HepG2 (cell line): ENCODE results near the gene CES2. TPM values are rescaled to one million over a fixed set of nuclear protein-coding genes. Genes with fewer than 3 reads are reported as not detected.

ENCODE experiments used
- AGO2 ChIP-seq: fragments of 200-400 bp; formaldehyde crosslinking; optimal IDR thresholded peaks from 2 replicates; pipeline ENCODE3; 2017; ENCODE audit warnings: mild to moderate bottlenecking, low read depth, low read length, moderate library complexity
- ASH2L ChIP-seq: fragments of 300-600, 200-600 bp; sonication (generic); IDR thresholded peaks from 2 replicates; pipeline ENCODE4 v1.7.0; 2017; ENCODE audit warnings: low read depth, mild to moderate bottlenecking, moderate library complexity, mixed read lengths, low read length; ENCODE audit not compliant: insufficient read length
- ATF7 ChIP-seq, 2 experiments: fragments of 450-650 bp in 1 of 2; sonication (generic) in 1 of 2; formaldehyde crosslinking in 1 of 2; IDR thresholded peaks; 2 replicates each; pipeline versions ENCODE4 v1.4.0 to v1.6.1; 2016 to 2020; ENCODE audit warnings: antibody characterized with exemption in 1 of 2, mild to moderate bottlenecking in 1 of 2, missing genetic modification reagents in 1 of 2
- BCL6 ChIP-seq: IDR thresholded peaks from 2 replicates; pipeline ENCODE4 v1.6.1; 2016; ENCODE audit warnings: missing genetic modification reagents, missing compliant biosample characterization
- HNRNPLL ChIP-seq: fragments of 200-400 bp; formaldehyde crosslinking; IDR thresholded peaks from 2 replicates; pipeline ENCODE4 v1.6.1; 2017; ENCODE audit warnings: mild to moderate bottlenecking, low read depth, low read length; ENCODE audit not compliant: poor library complexity, severe bottlenecking
- HOXD1 ChIP-seq: sonication (generic); formaldehyde crosslinking; IDR thresholded peaks from 2 replicates; pipeline ENCODE4 v1.5.0; 2020; ENCODE audit warnings: missing genetic modification reagents
- KAT7 ChIP-seq: IDR thresholded peaks from 2 replicates; pipeline ENCODE4 v1.6.1; 2018; ENCODE audit warnings: borderline replicate concordance, missing compliant biosample characterization
- RORA ChIP-seq: sonication (generic); formaldehyde crosslinking; IDR thresholded peaks from 2 replicates; pipeline ENCODE4 v1.5.0; 2020; ENCODE audit warnings: mild to moderate bottlenecking, missing genetic modification reagents, moderate library complexity
- SRSF4 ChIP-seq: fragments of 200-400 bp; formaldehyde crosslinking; IDR thresholded peaks from one replicate; pipeline ENCODE4 v1.6.1; 2018; ENCODE audit warnings: mild to moderate bottlenecking, low read depth, low read length, moderate library complexity; ENCODE audit not compliant: poor library complexity, severe bottlenecking
- TAF1 ChIP-seq: sonication (generic); formaldehyde crosslinking; IDR thresholded peaks from 2 replicates; pipeline ENCODE4 v1.4.0; 2020; ENCODE audit warnings: missing genetic modification reagents
- ZBTB8A ChIP-seq: sonication (generic); formaldehyde crosslinking; IDR thresholded peaks from 2 replicates; pipeline ENCODE4 v1.4.0; 2020; ENCODE audit warnings: mild to moderate bottlenecking, low read depth, missing genetic modification reagents, borderline replicate concordance
- ZIK1 ChIP-seq: sonication (generic); formaldehyde crosslinking; IDR thresholded peaks from 2 replicates; pipeline ENCODE4 v1.5.0; 2020; ENCODE audit warnings: mild to moderate bottlenecking, low read depth, missing genetic modification reagents, borderline replicate concordance
- ZNF30 ChIP-seq: sonication (generic); formaldehyde crosslinking; IDR thresholded peaks from 2 replicates; pipeline ENCODE4 v1.5.0; 2020; ENCODE audit warnings: mild to moderate bottlenecking, missing genetic modification reagents
- ZNF367 ChIP-seq: sonication (generic); formaldehyde crosslinking; IDR thresholded peaks from 2 replicates; pipeline ENCODE4 v1.4.0; 2020; ENCODE audit warnings: missing genetic modification reagents, borderline replicate concordance
- ZNF775 ChIP-seq: sonication (generic); formaldehyde crosslinking; IDR thresholded peaks from 2 replicates; pipeline ENCODE4 v1.4.0; 2020; ENCODE audit warnings: missing genetic modification reagents, mild to moderate bottlenecking, moderate library complexity, borderline replicate concordance
- polyA plus RNA-seq, 8 experiments: library from polyadenylated mRNA; depleted of rRNA in 3 of 8; stranded (reverse) in 7 of 8; unstranded in 1 of 8; fragments of >200 nt; fragmentation: Illumina TruSeq in 4 of 8; extraction: Trizol in 4 of 8; gene quantifications; 2 replicates each; pipeline versions ENCODE4 v1.2.1 to v1.2.3, GENCODE V29; 2011 to 2016; ENCODE audit warnings: low read depth in 4 of 8, missing spikeins in 1 of 8, mixed read lengths in 1 of 8; ENCODE audit not compliant: insufficient read depth in 1 of 8
- total RNA-seq, 5 experiments: library from RNA; depleted of rRNA; stranded (reverse); fragments of >200 nt; fragmentation: Illumina TruSeq; extraction: Trizol; gene quantifications; 2 replicates each; pipeline ENCODE4 v1.2.3, GENCODE V29; 2016; ENCODE audit warnings: low read depth in 1 of 5
- TF ChIP-seq, protein P1 (sequence below): sonication (generic); formaldehyde crosslinking; IDR thresholded peaks from 2 replicates; pipeline ENCODE4 v1.4.0; 2020; ENCODE audit warnings: missing genetic modification reagents
- TF ChIP-seq, protein P2 (sequence below): sonication (generic); formaldehyde crosslinking; IDR thresholded peaks from 2 replicates; pipeline ENCODE4 v1.5.1; 2020; ENCODE audit warnings: mild to moderate bottlenecking, missing genetic modification reagents
- TF ChIP-seq, protein P3 (sequence below): sonication (generic); formaldehyde crosslinking; IDR thresholded peaks from 2 replicates; pipeline ENCODE4 v1.5.1; 2020; ENCODE audit warnings: missing genetic modification reagents, mild to moderate bottlenecking, borderline replicate concordance
- TF ChIP-seq, protein P4 (sequence below): sonication (generic); formaldehyde crosslinking; IDR thresholded peaks from 2 replicates; pipeline ENCODE4 v1.8.0; 2022; ENCODE audit warnings: mild to moderate bottlenecking, missing genetic modification reagents; ENCODE audit not compliant: insufficient replicate concordance

The CES2 gene
- total and polyA plus RNA-seq, 2 of the 13 experiments (the other 11 are each of a cell fraction or from before 2014, with no cell fraction given): 50.6 to 63.8 TPM

DNA sequence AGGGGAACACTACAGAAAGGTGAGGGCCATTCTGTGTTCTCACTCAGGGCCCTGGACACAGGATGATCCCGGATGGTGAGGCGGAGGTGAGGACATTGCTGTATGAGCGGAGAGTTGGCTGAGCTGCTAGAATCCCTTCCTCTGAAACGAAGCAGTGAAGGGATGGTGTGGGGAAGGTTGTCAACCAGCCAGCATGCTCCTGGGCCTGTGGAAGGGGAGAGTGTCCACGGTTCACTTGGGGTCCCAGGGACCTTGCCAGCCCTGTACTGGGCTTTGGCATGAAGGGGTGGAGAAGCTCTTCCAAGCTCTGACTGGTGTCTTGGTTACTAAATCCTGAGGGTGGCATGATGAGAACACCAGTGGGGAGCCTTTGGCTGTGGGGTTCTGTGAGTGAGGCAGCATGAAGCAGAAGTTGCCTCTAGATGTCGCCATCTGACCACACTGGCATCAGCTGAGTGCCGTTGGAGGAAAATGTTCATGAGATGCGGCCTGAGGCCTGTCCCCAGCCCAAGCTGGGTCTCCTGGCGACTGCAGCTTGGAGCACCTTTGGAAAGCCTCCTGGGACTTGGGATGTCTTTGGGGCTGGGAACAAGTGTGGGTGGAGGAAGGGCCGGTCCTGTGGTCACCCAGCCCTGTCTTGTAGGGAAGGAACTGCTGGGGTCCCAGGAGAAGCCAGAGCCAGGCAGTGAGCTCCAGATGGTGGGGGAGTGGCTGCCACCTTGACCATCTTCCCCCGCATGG, 40.2 kb upstream of the CES2 start (continued):
- TF ChIP-seq, protein P1, sequence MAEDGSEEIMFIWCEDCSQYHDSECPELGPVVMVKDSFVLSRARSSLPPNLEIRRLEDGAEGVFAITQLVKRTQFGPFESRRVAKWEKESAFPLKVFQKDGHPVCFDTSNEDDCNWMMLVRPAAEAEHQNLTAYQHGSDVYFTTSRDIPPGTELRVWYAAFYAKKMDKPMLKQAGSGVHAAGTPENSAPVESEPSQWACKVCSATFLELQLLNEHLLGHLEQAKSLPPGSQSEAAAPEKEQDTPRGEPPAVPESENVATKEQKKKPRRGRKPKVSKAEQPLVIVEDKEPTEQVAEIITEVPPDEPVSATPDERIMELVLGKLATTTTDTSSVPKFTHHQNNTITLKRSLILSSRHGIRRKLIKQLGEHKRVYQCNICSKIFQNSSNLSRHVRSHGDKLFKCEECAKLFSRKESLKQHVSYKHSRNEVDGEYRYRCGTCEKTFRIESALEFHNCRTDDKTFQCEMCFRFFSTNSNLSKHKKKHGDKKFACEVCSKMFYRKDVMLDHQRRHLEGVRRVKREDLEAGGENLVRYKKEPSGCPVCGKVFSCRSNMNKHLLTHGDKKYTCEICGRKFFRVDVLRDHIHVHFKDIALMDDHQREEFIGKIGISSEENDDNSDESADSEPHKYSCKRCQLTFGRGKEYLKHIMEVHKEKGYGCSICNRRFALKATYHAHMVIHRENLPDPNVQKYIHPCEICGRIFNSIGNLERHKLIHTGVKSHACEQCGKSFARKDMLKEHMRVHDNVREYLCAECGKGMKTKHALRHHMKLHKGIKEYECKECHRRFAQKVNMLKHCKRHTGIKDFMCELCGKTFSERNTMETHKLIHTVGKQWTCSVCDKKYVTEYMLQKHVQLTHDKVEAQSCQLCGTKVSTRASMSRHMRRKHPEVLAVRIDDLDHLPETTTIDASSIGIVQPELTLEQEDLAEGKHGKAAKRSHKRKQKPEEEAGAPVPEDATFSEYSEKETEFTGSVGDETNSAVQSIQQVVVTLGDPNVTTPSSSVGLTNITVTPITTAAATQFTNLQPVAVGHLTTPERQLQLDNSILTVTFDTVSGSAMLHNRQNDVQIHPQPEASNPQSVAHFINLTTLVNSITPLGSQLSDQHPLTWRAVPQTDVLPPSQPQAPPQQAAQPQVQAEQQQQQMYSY (CRISPR knock-in tag): no peak
- no peak for TF ChIP-seq TAF1 (CRISPR knock-in tag)
- TF ChIP-seq ZBTB8A (CRISPR knock-in tag): no peak
- no peak for TF ChIP-seq RORA (CRISPR knock-in tag)
- no peak for TF ChIP-seq HOXD1 (CRISPR knock-in tag)
- TF ChIP-seq ATF7 (IDR thresholded peaks at IDR 0.05): no peak
- TF ChIP-seq ATF7 (CRISPR knock-in tag; IDR thresholded peaks at IDR 0.05): no peak
- TF ChIP-seq AGO2: no peak
- TF ChIP-seq ZNF367 (CRISPR knock-in tag): no peak
- no peak for TF ChIP-seq ZIK1 (CRISPR knock-in tag)
- no peak for TF ChIP-seq KAT7 (CRISPR knock-in tag)
- peak; percentile 16 for TF ChIP-seq HNRNPLL
- TF ChIP-seq, protein P2, sequence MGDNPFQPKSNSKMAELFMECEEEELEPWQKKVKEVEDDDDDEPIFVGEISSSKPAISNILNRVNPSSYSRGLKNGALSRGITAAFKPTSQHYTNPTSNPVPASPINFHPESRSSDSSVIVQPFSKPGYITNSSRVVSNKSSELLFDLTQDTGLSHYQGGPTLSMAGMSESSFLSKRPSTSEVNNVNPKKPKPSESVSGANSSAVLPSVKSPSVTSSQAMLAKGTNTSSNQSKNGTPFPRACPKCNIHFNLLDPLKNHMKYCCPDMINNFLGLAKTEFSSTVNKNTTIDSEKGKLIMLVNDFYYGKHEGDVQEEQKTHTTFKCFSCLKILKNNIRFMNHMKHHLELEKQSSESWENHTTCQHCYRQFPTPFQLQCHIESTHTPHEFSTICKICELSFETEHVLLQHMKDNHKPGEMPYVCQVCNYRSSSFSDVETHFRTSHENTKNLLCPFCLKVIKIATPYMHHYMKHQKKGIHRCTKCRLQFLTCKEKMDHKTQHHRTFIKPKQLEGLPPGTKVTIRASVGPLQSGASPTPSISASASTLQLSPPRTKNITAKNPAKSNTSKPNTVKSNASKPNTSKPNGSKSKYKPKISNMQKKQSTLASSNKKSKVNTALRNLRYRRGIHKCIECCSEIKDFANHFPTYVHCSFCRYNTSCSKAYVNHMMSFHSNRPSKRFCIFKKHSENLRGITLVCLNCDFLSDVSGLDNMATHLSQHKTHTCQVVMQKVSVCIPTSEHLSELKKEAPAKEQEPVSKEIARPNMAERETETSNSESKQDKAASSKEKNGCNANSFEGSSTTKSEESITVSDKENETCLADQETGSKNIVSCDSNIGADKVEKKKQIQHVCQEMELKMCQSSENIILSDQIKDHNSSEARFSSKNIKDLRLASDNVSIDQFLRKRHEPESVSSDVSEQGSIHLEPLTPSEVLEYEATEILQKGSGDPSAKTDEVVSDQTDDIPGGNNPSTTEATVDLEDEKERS (CRISPR knock-in tag): no peak
- TF ChIP-seq ASH2L: no peak
- no peak for TF ChIP-seq SRSF4
- TF ChIP-seq BCL6: no peak
- no peak for TF ChIP-seq ZNF30 (CRISPR knock-in tag)
- TF ChIP-seq ZNF775: no peak
- TF ChIP-seq, protein P3, sequence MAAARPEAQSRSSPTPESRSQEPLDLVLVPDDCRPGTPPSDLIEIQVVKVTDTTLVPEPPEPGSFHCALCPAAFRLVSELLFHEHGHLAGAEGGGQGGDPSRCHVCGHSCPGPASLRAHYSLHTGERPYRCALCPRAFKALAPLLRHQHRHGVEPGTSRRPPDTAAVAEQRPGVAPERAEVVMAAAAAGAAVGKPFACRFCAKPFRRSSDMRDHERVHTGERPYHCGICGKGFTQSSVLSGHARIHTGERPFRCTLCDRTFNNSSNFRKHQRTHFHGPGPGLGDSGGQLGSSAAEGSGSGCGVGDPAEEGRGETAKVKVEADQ (CRISPR knock-in tag): no peak
- TF ChIP-seq, protein P4, sequence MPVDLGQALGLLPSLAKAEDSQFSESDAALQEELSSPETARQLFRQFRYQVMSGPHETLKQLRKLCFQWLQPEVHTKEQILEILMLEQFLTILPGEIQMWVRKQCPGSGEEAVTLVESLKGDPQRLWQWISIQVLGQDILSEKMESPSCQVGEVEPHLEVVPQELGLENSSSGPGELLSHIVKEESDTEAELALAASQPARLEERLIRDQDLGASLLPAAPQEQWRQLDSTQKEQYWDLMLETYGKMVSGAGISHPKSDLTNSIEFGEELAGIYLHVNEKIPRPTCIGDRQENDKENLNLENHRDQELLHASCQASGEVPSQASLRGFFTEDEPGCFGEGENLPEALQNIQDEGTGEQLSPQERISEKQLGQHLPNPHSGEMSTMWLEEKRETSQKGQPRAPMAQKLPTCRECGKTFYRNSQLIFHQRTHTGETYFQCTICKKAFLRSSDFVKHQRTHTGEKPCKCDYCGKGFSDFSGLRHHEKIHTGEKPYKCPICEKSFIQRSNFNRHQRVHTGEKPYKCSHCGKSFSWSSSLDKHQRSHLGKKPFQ (CRISPR knock-in tag): no peak
